HG03280 (cell line): ENCODE data around the gene RGS2.

Experiments
- ATAC-seq: cut with Tn5 transposase; IDR thresholded peaks from one replicate; pipeline ENCODE4 v1.9.1; 2021; ENCODE audit warnings: mild to moderate bottlenecking, moderate library complexity; ENCODE audit not compliant: unreplicated experiment

Gene RGS2

GRCh38 chr1:192808518-192809306 is at the start of gene RGS2:
RGS2 (plus strand) TSS chr1:192809039; CDS start chr1:192809072, 33 bp downstream.
- peak; percentile 92 for ATAC-seq

- no peak for ATAC-seq
Observed at GRCh38 chr1:192759104-192759503, 49.7 kb upstream of the RGS2 start.

- ATAC-seq, result no peak
Observed at GRCh38 chr1:192762265-192762664, 46.6 kb upstream of the RGS2 start.

- ATAC-seq, result no peak
Observed at GRCh38 chr1:192763243-192763642, 45.6 kb upstream of the RGS2 start.

GRCh38 chr1:192763756-192764155 is 45.1 kb upstream of the RGS2 start:
- ATAC-seq, result no peak

- no peak for ATAC-seq
Observed at GRCh38 chr1:192764675-192765074, 44.2 kb upstream of the RGS2 start.

GRCh38 chr1:192766009-192766625 is 42.7 kb upstream of the RGS2 start:
- ATAC-seq, result no peak

- ATAC-seq, result no peak
Observed at GRCh38 chr1:192766876-192767275, 42.0 kb upstream of the RGS2 start.

- no peak for ATAC-seq
Observed at GRCh38 chr1:192767798-192768197, 41.0 kb upstream of the RGS2 start.

- no peak for ATAC-seq
Observed at GRCh38 chr1:192768463-192768862, 40.4 kb upstream of the RGS2 start.

- no peak for ATAC-seq
Observed at GRCh38 chr1:192771341-192771740, 37.5 kb upstream of the RGS2 start.

GRCh38 chr1:192775631-192776030 is 33.2 kb upstream of the RGS2 start:
- ATAC-seq, result no peak

GRCh38 chr1:192776206-192776605 is 32.6 kb upstream of the RGS2 start:
- no peak for ATAC-seq

- no peak for ATAC-seq
Observed at GRCh38 chr1:192776998-192777397, 31.8 kb upstream of the RGS2 start.

- ATAC-seq, result no peak
Observed at GRCh38 chr1:192783791-192784190, 25.0 kb upstream of the RGS2 start.

- no peak for ATAC-seq
Observed at GRCh38 chr1:192784397-192784796, 24.4 kb upstream of the RGS2 start.

- ATAC-seq, result no peak
Observed at GRCh38 chr1:192786576-192786975, 22.3 kb upstream of the RGS2 start.

GRCh38 chr1:192787914-192788585 is 20.8 kb upstream of the RGS2 start:
- ATAC-seq, result no peak

GRCh38 chr1:192789871-192790270 is 19.0 kb upstream of the RGS2 start:
- no peak for ATAC-seq

- ATAC-seq, result no peak
Observed at GRCh38 chr1:192792628-192793027, 16.2 kb upstream of the RGS2 start.

GRCh38 chr1:192793983-192794767 is 14.7 kb upstream of the RGS2 start:
- ATAC-seq, result no peak
